TTC549 (cell line): ENCODE data around the gene BCO2.
"Not testable (repeated sequence)": the region's sequence is repeated elsewhere in the genome, so short reads cannot be mapped to it uniquely, and the experiment has no call there.

Experiments used
- FAIRE-seq: peaks from 2 replicates; lab custom pipeline; 2012; peaks lifted over from hg19 to GRCh38; lab: Jason Lieb, UNC

BCO2 gene

GRCh38 chr11:112174789-112175598, at the start of gene BCO2:
Gene BCO2 (plus strand): TSS chr11:112175512. CDS start chr11:112175602, 90 bp downstream.
- peak; percentile 66 for FAIRE-seq

- no peak for FAIRE-seq
These were observed 48.3 kb upstream of the BCO2 start for GRCh38 chr11:112127056-112127455.

GRCh38 chr11:112128483-112129121, 46.7 kb upstream of the BCO2 start:
- no peak for FAIRE-seq

GRCh38 chr11:112129656-112130055, 45.7 kb upstream of the BCO2 start:
- no peak for FAIRE-seq

GRCh38 chr11:112132737-112133136, 42.6 kb upstream of the BCO2 start:
- no peak for FAIRE-seq

GRCh38 chr11:112134473-112134872, 40.8 kb upstream of the BCO2 start:
- no peak for FAIRE-seq

- no peak for FAIRE-seq
These were observed 31.7 kb upstream of the BCO2 start for GRCh38 chr11:112143597-112143996.

GRCh38 chr11:112150517-112150916, 24.8 kb upstream of the BCO2 start:
- FAIRE-seq: no peak

GRCh38 chr11:112156153-112156955, 19.0 kb upstream of the BCO2 start:
- peak; percentile 60 for FAIRE-seq

GRCh38 chr11:112156956-112157766, 18.2 kb upstream of the BCO2 start:
- FAIRE-seq: no peak

GRCh38 chr11:112159098-112160065, 15.9 kb upstream of the BCO2 start:
- no peak for FAIRE-seq

- no peak for FAIRE-seq
These were observed 15.0 kb upstream of the BCO2 start for GRCh38 chr11:112160091-112160848.

- FAIRE-seq: no peak
These were observed 14.3 kb upstream of the BCO2 start for GRCh38 chr11:112161012-112161411.

- FAIRE-seq: not testable (repeated sequence)
These were observed 13.1 kb upstream of the BCO2 start for GRCh38 chr11:112162200-112162599.

- no peak for FAIRE-seq
These were observed 12.4 kb upstream of the BCO2 start for GRCh38 chr11:112162761-112163546.

GRCh38 chr11:112163875-112164685, 11.2 kb upstream of the BCO2 start, which contains the start of gene IL18:
Gene IL18 (minus strand): TSS chr11:112164094. CDS start chr11:112155053, 9,041 bp downstream.
- FAIRE-seq: no peak

- no peak for FAIRE-seq
These were observed 10.3 kb upstream of the BCO2 start for GRCh38 chr11:112165049-112165448.

GRCh38 chr11:112166562-112166961, 8.8 kb upstream of the BCO2 start:
- no peak for FAIRE-seq
